Esophagus squamous epithelium (tissue), 4 donors: ENCODE results near the gene EPHA8.

Source experiments
- POLR2A ChIP-seq, 4 donors: fragments of 450-650 bp; IDR thresholded peaks; one replicate each; pipeline ENCODE4 v1.6.1; 2017; ENCODE audit warnings: antibody characterized with exemption in 4 of 4, mild to moderate bottlenecking in 4 of 4, moderate library complexity in 3 of 4
- TF ChIP-seq, protein P1 (sequence below), 6 experiments: fragments of 450-650 bp in 4 of 6; fragments of 200-600 bp in 2 of 6; sonication (generic) in 2 of 6; IDR thresholded peaks; one replicate each; pipeline ENCODE4 v1.5.1; 2016 to 2019; ENCODE audit warnings: antibody characterized with exemption in 6 of 6, mild to moderate bottlenecking in 4 of 6, moderate library complexity in 4 of 6

DNA sequence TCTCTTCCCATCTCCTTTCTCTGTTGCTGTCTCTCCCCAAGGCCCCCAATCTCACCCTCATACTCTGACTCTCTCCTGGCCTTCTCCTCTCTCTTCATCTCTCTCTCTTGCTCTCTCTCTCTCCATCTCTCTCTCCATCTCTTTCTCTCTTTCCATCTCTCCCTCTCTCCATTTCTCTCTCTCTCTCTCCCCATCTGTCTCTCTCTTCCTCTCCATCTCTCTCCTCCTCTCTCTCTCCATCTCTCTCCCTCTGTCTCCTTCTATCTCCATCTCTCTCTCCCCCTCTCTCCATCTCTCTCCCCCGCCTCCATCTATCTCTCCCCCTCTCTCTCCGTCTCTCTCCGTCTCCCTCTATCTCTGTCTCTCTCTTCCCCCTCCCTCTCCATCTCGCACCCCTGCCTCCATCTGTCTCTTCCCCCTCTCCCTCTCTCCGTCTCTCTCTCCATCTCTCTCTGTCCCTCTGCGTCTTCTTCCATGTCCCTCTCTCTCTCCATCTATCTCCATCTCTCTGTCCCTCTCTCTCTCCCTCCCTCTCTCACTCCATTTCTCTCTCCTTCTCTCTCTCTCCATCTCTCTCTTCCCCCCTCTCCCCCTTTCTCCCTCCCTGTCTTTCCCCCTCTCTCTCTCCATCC is 16.0 kb upstream of the EPHA8 start:
- TF ChIP-seq, protein P1, sequence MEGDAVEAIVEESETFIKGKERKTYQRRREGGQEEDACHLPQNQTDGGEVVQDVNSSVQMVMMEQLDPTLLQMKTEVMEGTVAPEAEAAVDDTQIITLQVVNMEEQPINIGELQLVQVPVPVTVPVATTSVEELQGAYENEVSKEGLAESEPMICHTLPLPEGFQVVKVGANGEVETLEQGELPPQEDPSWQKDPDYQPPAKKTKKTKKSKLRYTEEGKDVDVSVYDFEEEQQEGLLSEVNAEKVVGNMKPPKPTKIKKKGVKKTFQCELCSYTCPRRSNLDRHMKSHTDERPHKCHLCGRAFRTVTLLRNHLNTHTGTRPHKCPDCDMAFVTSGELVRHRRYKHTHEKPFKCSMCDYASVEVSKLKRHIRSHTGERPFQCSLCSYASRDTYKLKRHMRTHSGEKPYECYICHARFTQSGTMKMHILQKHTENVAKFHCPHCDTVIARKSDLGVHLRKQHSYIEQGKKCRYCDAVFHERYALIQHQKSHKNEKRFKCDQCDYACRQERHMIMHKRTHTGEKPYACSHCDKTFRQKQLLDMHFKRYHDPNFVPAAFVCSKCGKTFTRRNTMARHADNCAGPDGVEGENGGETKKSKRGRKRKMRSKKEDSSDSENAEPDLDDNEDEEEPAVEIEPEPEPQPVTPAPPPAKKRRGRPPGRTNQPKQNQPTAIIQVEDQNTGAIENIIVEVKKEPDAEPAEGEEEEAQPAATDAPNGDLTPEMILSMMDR (IDR thresholded peaks at IDR 0.05): no peak
- no peak for TF ChIP-seq POLR2A (IDR thresholded peaks at IDR 0.05)
